ENCODE results near the gene FCER1G. TPM values are rescaled to one million over a fixed set of nuclear protein-coding genes. Genes with fewer than 3 reads are reported as not detected.
A peak's percentile ranks its signal among the peaks of the same experiment; 100 is the strongest.

FCER1G gene
- total and polyA plus RNA-seq, 9 of the 15 experiments (the other 6 are each of a cell fraction or from before 2014, with no cell fraction given) = 0.15 to 0.69 (median 0.31) TPM; not detected in 2

DNA sequence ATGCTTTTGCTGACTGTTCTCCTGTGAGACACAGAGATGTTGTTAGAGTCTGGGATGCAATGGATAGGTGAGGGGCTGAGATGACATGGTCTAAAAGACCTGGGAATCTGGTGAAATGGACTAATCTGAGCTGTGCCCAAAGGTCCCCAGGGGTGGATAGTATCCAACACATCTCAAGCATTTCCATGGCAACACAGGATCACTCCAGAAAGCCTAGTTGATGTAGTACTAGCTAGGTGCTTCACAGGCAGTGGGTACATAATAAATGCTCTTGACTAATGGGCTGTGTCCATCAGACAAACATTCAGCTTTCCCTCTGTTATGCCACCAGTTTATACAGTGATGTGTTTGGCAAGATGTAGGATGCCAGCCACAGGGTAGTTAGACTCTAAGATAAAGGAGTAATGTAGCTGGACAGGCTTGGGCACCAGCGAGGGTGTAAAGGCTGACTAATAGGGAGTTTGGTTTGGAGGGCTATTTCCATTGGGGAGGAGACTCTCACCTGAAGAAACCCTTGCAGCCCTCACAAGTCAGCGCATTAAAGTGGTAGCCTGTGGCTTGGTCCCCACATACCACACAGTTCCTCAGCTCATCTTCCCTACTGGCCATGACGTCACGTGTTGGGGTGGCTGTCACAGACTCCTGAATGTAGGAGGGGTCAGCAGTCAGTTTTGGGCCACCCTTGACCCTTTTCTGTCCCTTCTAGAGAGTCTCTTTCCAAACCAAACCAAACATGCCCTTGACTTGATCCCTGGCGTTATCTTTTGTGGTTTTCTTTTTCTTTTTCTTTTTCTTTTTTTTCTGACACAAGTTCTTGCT, 21.1 kb downstream of the FCER1G start (continued):
- TF ChIP-seq, protein P1, sequence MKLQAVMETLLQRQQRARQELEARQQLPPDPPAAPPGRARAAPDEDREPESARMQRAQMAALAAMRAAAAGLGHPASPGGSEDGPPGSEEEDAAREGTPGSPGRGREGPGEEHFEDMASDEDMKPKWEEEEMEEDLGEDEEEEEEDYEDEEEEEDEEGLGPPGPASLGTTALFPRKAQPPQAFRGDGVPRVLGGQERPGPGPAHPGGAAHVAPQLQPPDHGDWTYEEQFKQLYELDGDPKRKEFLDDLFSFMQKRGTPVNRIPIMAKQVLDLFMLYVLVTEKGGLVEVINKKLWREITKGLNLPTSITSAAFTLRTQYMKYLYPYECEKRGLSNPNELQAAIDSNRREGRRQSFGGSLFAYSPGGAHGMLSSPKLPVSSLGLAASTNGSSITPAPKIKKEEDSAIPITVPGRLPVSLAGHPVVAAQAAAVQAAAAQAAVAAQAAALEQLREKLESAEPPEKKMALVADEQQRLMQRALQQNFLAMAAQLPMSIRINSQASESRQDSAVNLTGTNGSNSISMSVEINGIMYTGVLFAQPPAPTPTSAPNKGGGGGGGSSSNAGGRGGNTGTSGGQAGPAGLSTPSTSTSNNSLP (IDR thresholded peaks at IDR 0.05; ENCODE audit: borderline replicate concordance, low read depth, low read length) = no peak
- TF ChIP-seq CHD2 (IDR thresholded peaks at IDR 0.05; ENCODE audit: low read depth, low read length) (no peak), MECOM (CRISPR knock-in tag; IDR thresholded peaks at IDR 0.05) (no peak), ATF1 (CRISPR knock-in tag; IDR thresholded peaks at IDR 0.05) (no peak), ATF1 (tag; IDR thresholded peaks at IDR 0.05) (peak; percentile 81), CBX3 (IDR thresholded peaks at IDR 0.05; ENCODE audit: borderline replicate concordance in 1 of 2, low read length in 2 of 2) (no peak), ZNF445 (CRISPR knock-in tag; IDR thresholded peaks at IDR 0.05; ENCODE audit: low read depth) (no peak)
- TF ChIP-seq, protein P2, sequence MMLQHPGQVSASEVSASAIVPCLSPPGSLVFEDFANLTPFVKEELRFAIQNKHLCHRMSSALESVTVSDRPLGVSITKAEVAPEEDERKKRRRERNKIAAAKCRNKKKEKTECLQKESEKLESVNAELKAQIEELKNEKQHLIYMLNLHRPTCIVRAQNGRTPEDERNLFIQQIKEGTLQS (IDR thresholded peaks at IDR 0.05) = peak; percentile 51; the same call in 1 of the 2 replicates
- TF ChIP-seq, protein P2 (CRISPR knock-in tag; conservative IDR thresholded peaks at IDR 0.05) = no peak
- TF ChIP-seq, protein P3, sequence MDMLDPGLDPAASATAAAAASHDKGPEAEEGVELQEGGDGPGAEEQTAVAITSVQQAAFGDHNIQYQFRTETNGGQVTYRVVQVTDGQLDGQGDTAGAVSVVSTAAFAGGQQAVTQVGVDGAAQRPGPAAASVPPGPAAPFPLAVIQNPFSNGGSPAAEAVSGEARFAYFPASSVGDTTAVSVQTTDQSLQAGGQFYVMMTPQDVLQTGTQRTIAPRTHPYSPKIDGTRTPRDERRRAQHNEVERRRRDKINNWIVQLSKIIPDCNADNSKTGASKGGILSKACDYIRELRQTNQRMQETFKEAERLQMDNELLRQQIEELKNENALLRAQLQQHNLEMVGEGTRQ (CRISPR knock-in tag; IDR thresholded peaks at IDR 0.05) = peak; percentile 38; the same call in 1 of the 2 replicates
- TF ChIP-seq, protein P4, sequence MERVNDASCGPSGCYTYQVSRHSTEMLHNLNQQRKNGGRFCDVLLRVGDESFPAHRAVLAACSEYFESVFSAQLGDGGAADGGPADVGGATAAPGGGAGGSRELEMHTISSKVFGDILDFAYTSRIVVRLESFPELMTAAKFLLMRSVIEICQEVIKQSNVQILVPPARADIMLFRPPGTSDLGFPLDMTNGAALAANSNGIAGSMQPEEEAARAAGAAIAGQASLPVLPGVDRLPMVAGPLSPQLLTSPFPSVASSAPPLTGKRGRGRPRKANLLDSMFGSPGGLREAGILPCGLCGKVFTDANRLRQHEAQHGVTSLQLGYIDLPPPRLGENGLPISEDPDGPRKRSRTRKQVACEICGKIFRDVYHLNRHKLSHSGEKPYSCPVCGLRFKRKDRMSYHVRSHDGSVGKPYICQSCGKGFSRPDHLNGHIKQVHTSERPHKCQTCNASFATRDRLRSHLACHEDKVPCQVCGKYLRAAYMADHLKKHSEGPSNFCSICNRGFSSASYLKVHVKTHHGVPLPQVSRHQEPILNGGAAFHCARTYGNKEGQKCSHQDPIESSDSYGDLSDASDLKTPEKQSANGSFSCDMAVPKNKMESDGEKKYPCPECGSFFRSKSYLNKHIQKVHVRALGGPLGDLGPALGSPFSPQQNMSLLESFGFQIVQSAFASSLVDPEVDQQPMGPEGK (CRISPR knock-in tag; IDR thresholded peaks at IDR 0.05; ENCODE audit: borderline replicate concordance) = no peak
- TF ChIP-seq, protein P5, sequence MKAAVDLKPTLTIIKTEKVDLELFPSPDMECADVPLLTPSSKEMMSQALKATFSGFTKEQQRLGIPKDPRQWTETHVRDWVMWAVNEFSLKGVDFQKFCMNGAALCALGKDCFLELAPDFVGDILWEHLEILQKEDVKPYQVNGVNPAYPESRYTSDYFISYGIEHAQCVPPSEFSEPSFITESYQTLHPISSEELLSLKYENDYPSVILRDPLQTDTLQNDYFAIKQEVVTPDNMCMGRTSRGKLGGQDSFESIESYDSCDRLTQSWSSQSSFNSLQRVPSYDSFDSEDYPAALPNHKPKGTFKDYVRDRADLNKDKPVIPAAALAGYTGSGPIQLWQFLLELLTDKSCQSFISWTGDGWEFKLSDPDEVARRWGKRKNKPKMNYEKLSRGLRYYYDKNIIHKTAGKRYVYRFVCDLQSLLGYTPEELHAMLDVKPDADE (conservative IDR thresholded peaks at IDR 0.05; ENCODE audit: control insufficient read depth, low read depth, low read length) = no peak
